ENCODE data around the gene ABCC4.

The ABCC4 gene

DNA sequence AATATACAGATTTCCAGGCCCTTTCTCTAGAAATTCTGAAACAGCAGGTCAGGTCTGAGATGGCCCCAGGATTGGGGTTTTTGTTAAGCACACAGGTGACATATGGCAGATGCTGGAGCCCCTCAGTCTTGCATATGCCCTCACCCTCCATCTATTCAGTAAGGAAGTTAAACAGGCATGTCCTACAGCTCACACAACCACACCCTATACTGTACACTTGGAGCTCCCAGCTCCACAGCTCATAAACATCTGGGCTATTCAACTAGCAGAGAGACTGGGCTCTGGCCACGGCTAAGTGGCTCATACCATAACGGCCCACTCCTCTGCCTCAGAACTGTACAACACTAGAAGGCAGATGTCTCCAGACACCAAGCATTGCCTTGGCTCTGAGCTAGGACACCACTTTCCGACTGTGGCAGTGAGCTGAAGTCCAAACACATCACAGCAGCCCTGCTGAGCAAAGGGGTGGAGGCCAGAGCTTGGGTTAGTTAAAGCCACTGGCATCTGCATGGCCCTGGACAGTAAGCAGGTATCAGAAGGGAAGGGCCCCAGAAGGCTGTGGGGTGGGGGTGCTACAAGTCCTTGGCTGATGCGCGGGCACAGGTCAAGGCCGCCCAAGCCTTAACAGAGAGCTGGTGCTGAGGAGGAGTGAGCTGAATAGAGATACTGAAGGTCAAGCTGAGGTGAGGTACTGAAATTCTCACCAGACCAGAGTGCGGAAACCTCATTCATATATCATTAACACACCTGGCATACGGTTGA lies 79.1 kb downstream of the ABCC4 start:
- DNase-seq (ENCODE audit: low read depth) = no peak
- TF ChIP-seq, protein P1, sequence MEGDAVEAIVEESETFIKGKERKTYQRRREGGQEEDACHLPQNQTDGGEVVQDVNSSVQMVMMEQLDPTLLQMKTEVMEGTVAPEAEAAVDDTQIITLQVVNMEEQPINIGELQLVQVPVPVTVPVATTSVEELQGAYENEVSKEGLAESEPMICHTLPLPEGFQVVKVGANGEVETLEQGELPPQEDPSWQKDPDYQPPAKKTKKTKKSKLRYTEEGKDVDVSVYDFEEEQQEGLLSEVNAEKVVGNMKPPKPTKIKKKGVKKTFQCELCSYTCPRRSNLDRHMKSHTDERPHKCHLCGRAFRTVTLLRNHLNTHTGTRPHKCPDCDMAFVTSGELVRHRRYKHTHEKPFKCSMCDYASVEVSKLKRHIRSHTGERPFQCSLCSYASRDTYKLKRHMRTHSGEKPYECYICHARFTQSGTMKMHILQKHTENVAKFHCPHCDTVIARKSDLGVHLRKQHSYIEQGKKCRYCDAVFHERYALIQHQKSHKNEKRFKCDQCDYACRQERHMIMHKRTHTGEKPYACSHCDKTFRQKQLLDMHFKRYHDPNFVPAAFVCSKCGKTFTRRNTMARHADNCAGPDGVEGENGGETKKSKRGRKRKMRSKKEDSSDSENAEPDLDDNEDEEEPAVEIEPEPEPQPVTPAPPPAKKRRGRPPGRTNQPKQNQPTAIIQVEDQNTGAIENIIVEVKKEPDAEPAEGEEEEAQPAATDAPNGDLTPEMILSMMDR (conservative IDR thresholded peaks at IDR 0.05; ENCODE audit: low read depth, low read length) = no peak
- no peak overlapping the region for H3K4me3 ChIP-seq (ENCODE audit: low read length)

- no peak overlapping the region for H3K4me3 ChIP-seq (ENCODE audit: low read length)
- DNase-seq (ENCODE audit: low read depth) = no peak
- TF ChIP-seq, protein P1 (conservative IDR thresholded peaks at IDR 0.05; ENCODE audit: low read depth, low read length) = no peak
Observed at GRCh38 chr13:95220611-95221010, 80.6 kb downstream of the ABCC4 start.

GRCh38 chr13:95217920-95218830 lies 83.1 kb downstream of the ABCC4 start:
- no peak for DNase-seq (ENCODE audit: low read depth)
- H3K4me3 ChIP-seq (ENCODE audit: low read length) = no peak overlapping the region
- TF ChIP-seq, protein P1 (conservative IDR thresholded peaks at IDR 0.05; ENCODE audit: low read depth, low read length) = no peak

DNA sequence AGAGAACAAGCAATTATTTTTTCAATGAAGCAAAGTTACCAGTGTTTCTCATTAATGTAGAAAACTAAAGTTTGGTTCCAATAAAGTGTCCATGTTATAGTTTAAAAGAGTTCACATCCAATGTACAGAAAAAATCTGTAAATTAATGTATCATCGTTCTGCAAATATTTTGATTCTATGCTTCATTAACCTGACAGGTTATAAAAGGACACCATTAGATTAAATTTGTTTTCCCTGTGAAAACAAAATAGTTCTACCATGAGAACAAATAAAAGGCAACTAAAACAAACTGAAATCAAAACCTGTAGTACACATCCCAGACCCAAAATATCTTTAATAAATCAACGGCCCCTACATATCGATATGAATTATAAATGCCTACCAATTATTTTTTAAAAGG lies 85.1 kb downstream of the ABCC4 start:
- H3K4me3 ChIP-seq (ENCODE audit: low read length) = no peak overlapping the region
- TF ChIP-seq, protein P1 (conservative IDR thresholded peaks at IDR 0.05; ENCODE audit: low read depth, low read length) = no peak
- DNase-seq (ENCODE audit: low read depth) = no peak

GRCh38 chr13:95212983-95213850 lies 88.0 kb downstream of the ABCC4 start:
- no peak overlapping the region for H3K4me3 ChIP-seq (ENCODE audit: low read length)
- TF ChIP-seq, protein P1 (conservative IDR thresholded peaks at IDR 0.05; ENCODE audit: low read depth, low read length) = no peak
- no peak for DNase-seq (ENCODE audit: low read depth)

- TF ChIP-seq, protein P1 (conservative IDR thresholded peaks at IDR 0.05; ENCODE audit: low read depth, low read length) = no peak
- DNase-seq (ENCODE audit: low read depth) = no peak
Observed at GRCh38 chr13:95209109-95209508, 92.1 kb downstream of the ABCC4 start.

More at GRCh38 chr13:95209109-95209508, 92.1 kb downstream of the ABCC4 start:
- H3K4me3 ChIP-seq (ENCODE audit: low read length) = no peak overlapping the region

All from retinal pigment epithelial cell (primary cell).